Activated T-cell treated with anti-CD3 and anti-CD28 coated beads, Interleukin-2, amount 50 U/mL, for 72 hours (primary cell): ENCODE data around the gene DNASE1. TPM values are rescaled to one million over a fixed set of nuclear protein-coding genes. Genes with fewer than 3 reads are reported as not detected.
A peak's percentile ranks its signal among the peaks of the same experiment; 100 is the strongest.

Experiments
- ATAC-seq, 2 donors: fragments of 150-1000 bp; cut with Tn5 transposase; replicated peaks in 1 of 2; 2 replicates each; pipeline ENCODE4 v1.10.0; 2021; ENCODE audit warnings: moderate library complexity in 2 of 2, mild to moderate bottlenecking in 1 of 2
- DNase-seq, 2 donors: peaks; one replicate each; pipeline ENCODE4 v3.0.0; 2021 to 2022; ENCODE audit warnings: mixed read lengths in 1 of 2
- H3K27ac Mint-ChIP-seq: one replicate; pipeline ENCODE4 v1.8.0; 2022; ENCODE audit warnings: mild to moderate bottlenecking, moderate library complexity, mixed read lengths
- H3K27me3 Mint-ChIP-seq: one replicate; pipeline ENCODE4 v1.8.0; 2022; ENCODE audit warnings: low read depth, mixed read lengths
- H3K36me3 Mint-ChIP-seq, 2 donors: one replicate each; pipeline ENCODE4 v1.8.0; 2022; ENCODE audit warnings: mixed read lengths in 2 of 2, mild to moderate bottlenecking in 1 of 2; ENCODE audit not compliant: insufficient read depth in 2 of 2
- H3K4me1 Mint-ChIP-seq: one replicate; pipeline ENCODE4 v1.8.0; 2022; ENCODE audit warnings: low read depth, mixed read lengths
- H3K4me3 Mint-ChIP-seq, 2 donors: one replicate each; pipeline ENCODE4 v1.8.0; 2022; ENCODE audit warnings: mild to moderate bottlenecking in 2 of 2, mixed read lengths in 2 of 2, moderate library complexity in 2 of 2
- H3K9me3 Mint-ChIP-seq, 2 donors: one replicate each; pipeline ENCODE4 v1.8.0; 2022; ENCODE audit warnings: mixed read lengths in 2 of 2
- total RNA-seq, 2 donors: library from RNA; stranded (reverse); gene quantifications; one replicate each; pipeline ENCODE4 v1.2.3, GENCODE V29; 2022

DNASE1 gene
- total RNA-seq, 2 donors from 2014 or later, result 19.4 to 21.3 TPM

GRCh38 chr16:3681206-3681605 lies 26.7 kb downstream of the DNASE1 start:
- ATAC-seq (no peak), DNase-seq (no peak)
- Mint-ChIP-seq H3K27me3 (no peaks in the 10 kb centered on the region), H3K27ac (no peak overlapping the region), H3K36me3 (peaks cover 0 to 24% of the 10 kb centered on the region in 2 donors), H3K4me1 (no peaks in the 10 kb centered on the region), H3K4me3 (no peak overlapping the region), H3K9me3 (no peaks in the 10 kb centered on the region)

- no peak for ATAC-seq
- H3K36me3 Mint-ChIP-seq, result peaks cover 3 to 14% of the 10 kb centered on the region in 2 donors
Observed at GRCh38 chr16:3687021-3687420, 32.5 kb downstream of the DNASE1 start.

DNA sequence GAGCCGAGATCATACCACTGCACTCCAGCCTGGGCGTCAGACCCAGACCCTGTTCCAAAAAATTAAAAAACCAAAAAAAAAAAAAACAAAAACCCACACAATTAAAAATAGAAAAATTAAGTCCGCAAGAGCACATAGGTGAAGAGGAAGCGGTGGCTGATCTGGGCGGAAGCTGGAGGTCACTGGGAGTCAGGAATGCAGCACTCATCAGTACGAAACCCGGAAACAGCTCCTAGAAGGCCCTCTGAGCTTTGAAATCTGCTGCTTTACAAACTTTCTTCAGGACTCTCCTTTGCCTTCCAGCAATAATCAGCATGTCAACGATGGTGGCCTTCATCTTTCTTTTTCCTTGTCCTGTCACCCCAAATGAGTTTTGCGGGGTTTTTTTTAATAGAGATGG lies 33.3 kb downstream of the DNASE1 start:
- ATAC-seq, result no peak
- peaks cover 13% of the 10 kb centered on the region for H3K4me1 Mint-ChIP-seq
- no peak overlapping the region for H3K4me3 Mint-ChIP-seq
- DNase-seq, result no peak
- H3K27ac Mint-ChIP-seq, result no peak overlapping the region
- H3K27me3 Mint-ChIP-seq, result no peaks in the 10 kb centered on the region
- peaks cover 3 to 14% of the 10 kb centered on the region in 2 donors for H3K36me3 Mint-ChIP-seq
- H3K9me3 Mint-ChIP-seq, result no peaks in the 10 kb centered on the region

More at GRCh38 chr16:3687021-3687420, 32.5 kb downstream of the DNASE1 start:
- DNase-seq, result no peak
- Mint-ChIP-seq H3K9me3 (no peaks in the 10 kb centered on the region), H3K27me3 (no peaks in the 10 kb centered on the region), H3K4me3 (no peak overlapping the region), H3K4me1 (peaks cover 13% of the 10 kb centered on the region), H3K27ac (no peak overlapping the region)

GRCh38 chr16:3689731-3690130 lies 35.2 kb downstream of the DNASE1 start:
- H3K9me3 Mint-ChIP-seq, result no peaks in the 10 kb centered on the region
- H3K36me3 Mint-ChIP-seq, result peaks cover 3 to 8% of the 10 kb centered on the region in 2 donors
- no peak overlapping the region for H3K4me3 Mint-ChIP-seq
- ATAC-seq, result no peak
- no peak for DNase-seq
- H3K4me1 Mint-ChIP-seq, result peaks cover 13% of the 10 kb centered on the region
- no peak overlapping the region for H3K27ac Mint-ChIP-seq
- no peaks in the 10 kb centered on the region for H3K27me3 Mint-ChIP-seq

DNA sequence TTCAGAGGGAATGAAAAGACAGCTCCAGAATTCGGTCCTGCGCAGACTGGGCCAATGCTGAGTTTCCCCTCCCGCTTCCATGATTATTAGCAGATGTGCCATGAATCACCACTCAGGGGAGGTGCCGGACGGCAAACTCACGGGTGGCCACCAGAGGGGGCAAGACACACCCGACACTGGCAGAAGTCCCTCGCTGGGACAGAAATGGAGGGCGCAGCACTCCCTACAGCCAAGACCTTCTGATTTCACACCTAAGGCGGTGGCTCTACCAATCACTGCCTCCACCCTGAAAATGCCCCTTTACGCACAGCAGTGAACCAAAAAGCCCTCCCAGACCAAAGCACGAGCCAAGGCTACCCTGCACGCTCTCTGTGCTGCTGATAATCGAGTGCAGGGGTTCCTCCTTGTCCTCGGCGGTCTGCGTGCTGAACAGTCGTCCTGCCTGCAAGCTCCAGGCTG lies 36.0 kb downstream of the DNASE1 start:
- peak; percentile 81 to 87 for DNase-seq
- Mint-ChIP-seq H3K27me3 (no peaks in the 10 kb centered on the region), H3K4me3 (no peak overlapping the region), H3K36me3 (peaks cover 3 to 10% of the 10 kb centered on the region in 2 donors), H3K27ac (peak overlapping the region; percentile 77), H3K4me1 (peaks cover 17% of the 10 kb centered on the region), H3K9me3 (no peaks in the 10 kb centered on the region)
- peak; percentile 96 to 98 for ATAC-seq

DNA sequence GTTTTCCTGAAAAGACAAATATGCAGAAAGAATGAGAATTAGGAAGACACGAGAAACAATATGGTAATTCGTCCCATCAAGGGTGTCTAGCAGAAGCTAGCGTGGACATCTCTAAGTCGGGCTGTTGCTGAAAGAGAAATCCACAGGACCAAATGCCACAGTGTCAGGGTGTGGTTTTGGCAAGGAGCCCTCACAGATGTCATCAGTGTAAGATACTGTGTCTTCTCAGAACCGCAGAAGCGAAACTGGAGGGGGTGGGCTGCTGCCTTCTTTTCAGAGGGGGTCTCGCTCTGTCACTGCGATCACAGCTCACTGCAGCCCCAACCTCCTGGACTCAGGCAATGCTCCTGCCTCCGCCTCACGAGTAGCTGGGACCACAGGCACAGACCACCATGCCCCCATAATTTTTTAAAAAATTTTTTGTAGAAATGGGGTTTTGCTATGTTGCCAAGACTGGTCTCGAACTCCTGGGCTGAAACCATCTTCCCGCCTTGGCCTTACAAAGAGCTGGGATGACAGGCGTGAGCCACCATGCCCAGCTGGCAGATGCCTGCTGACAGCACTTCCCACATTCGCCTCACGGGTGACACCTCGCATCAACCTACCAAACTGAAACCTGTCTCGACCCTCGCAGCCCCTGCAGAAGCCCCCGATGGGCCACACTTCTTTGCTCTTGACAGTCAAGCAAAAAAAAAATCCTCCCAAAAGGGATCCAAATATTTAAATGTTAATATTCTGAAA lies 36.7 kb downstream of the DNASE1 start:
- H3K9me3 Mint-ChIP-seq, result no peaks in the 10 kb centered on the region
- ATAC-seq (no peak), DNase-seq (no peak)
- H3K27me3 Mint-ChIP-seq, result no peaks in the 10 kb centered on the region
- peaks cover 3 to 6% of the 10 kb centered on the region in 2 donors for H3K36me3 Mint-ChIP-seq
- H3K27ac Mint-ChIP-seq, result peak overlapping the region; percentile 77
- peaks cover 23% of the 10 kb centered on the region for H3K4me1 Mint-ChIP-seq
- no peak overlapping the region for H3K4me3 Mint-ChIP-seq

DNA sequence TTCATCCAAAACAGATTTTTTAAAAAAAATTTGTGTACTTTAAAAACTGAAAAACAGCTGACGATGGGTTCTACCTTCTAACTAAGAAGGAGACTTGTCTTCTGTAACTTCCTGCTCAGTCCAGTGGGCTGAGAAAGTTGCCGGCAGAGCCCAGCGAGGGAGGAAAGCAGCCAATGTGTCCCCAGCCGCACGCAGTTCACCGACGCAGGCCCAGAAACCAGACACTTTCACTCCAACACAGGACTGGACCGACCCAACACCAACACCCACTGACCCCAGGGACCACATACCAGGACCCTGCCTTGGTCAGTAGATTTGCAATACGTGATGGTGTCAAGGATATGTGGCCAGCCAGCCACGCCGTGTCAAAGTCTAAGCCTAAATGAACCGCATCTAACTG lies 37.3 kb downstream of the DNASE1 start:
- Mint-ChIP-seq H3K27ac (no peak overlapping the region), H3K4me3 (no peak overlapping the region), H3K36me3 (peaks cover 3 to 6% of the 10 kb centered on the region in 2 donors), H3K4me1 (peaks cover 23% of the 10 kb centered on the region), H3K27me3 (no peaks in the 10 kb centered on the region), H3K9me3 (no peaks in the 10 kb centered on the region)
- DNase-seq (no peak), ATAC-seq (no peak)

DNA sequence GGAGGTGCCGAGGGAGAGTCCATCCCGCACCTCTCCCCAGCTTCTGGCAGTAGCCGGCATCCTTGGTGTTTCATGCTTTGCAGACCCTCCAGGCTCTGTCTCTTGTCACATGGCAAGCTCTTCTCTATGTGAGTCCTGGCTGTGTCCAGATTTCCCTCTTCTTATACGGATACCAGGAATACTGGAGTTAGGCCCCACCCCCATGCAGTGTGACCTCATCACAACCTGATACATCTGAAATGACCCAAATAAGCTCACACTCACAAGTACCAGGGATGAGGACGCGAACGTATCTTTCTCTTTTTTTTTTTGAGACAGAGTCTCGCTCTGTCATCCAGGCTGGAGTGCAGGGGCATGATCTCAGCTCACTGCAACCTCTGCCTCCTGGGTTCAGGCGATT lies 39.6 kb downstream of the DNASE1 start:
- H3K4me3 Mint-ChIP-seq, result no peak overlapping the region
- DNase-seq (no peak), ATAC-seq (no peak)
- no peaks in the 10 kb centered on the region for H3K27me3 Mint-ChIP-seq
- no peaks in the 10 kb centered on the region for H3K9me3 Mint-ChIP-seq
- no peak overlapping the region for H3K27ac Mint-ChIP-seq
- peaks cover 23% of the 10 kb centered on the region for H3K4me1 Mint-ChIP-seq
- H3K36me3 Mint-ChIP-seq, result peaks cover 0 to 3% of the 10 kb centered on the region in 2 donors

GRCh38 chr16:3695610-3696369 lies 41.3 kb downstream of the DNASE1 start:
- ATAC-seq (no peak), DNase-seq (no peak)
- Mint-ChIP-seq H3K36me3 (peaks cover 0 to 3% of the 10 kb centered on the region in 2 donors), H3K4me1 (peaks cover 22% of the 10 kb centered on the region), H3K27me3 (no peaks in the 10 kb centered on the region), H3K27ac (peak overlapping the region; percentile 22), H3K4me3 (no peak overlapping the region), H3K9me3 (no peaks in the 10 kb centered on the region)

DNA sequence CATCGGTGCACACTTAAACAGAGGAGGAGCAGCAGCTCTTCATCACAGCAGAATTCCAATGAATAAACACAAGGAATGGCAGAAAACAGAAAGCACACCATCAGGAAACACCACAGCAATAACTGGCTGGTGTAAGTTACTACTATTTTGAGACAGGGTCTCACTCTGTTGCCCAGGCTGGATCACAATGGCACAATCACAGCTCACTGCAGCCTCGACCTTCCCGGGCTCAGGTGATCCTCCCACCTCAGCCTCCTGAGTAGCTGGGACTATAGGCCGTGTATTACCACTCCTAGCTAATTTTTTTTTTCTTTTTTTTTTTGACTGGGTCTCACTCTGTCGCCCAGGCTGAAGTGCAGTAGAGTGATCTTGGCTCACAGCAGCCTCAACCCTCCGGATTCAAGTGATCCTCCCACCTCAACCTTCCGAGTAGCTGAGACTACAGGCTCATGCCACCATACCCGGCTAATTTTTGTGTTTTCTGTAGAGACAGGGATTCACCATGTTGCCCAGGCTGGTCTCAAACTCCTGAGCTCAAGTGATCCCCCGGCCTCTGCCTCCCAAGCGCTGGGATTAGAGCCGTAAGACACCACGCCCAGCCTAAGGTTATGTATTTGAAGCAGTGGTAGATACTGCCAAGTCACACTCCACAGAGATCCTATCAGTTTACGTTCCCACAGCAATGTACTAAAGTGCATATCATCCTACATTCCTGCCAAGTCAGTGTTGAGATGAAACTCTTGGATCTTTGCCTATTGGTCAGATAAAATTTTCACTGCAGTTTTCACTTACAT lies 42.1 kb downstream of the DNASE1 start:
- Mint-ChIP-seq H3K4me3 (no peak overlapping the region), H3K9me3 (no peaks in the 10 kb centered on the region), H3K36me3 (peaks cover 0 to 3% of the 10 kb centered on the region in 2 donors), H3K4me1 (peaks cover 21% of the 10 kb centered on the region), H3K27me3 (no peaks in the 10 kb centered on the region), H3K27ac (no peak overlapping the region)
- DNase-seq (no peak), ATAC-seq (no peak)

- no peak for DNase-seq
- Mint-ChIP-seq H3K36me3 (peaks cover 0 to 6% of the 10 kb centered on the region in 2 donors), H3K27me3 (no peaks in the 10 kb centered on the region), H3K4me1 (peaks cover 18% of the 10 kb centered on the region), H3K4me3 (no peak overlapping the region), H3K27ac (no peak overlapping the region), H3K9me3 (no peaks in the 10 kb centered on the region)
- no peak for ATAC-seq
Observed at GRCh38 chr16:3698941-3699340, 44.5 kb downstream of the DNASE1 start.

- Mint-ChIP-seq H3K4me1 (peaks cover 7% of the 10 kb centered on the region), H3K27me3 (no peaks in the 10 kb centered on the region), H3K27ac (no peak overlapping the region), H3K9me3 (no peaks in the 10 kb centered on the region), H3K4me3 (no peak overlapping the region), H3K36me3 (peaks cover 0 to 6% of the 10 kb centered on the region in 2 donors)
- DNase-seq, result no peak
- ATAC-seq, result no peak
Observed at GRCh38 chr16:3701531-3701930, 47.0 kb downstream of the DNASE1 start.

- DNase-seq, result no peak
- Mint-ChIP-seq H3K9me3 (no peaks in the 10 kb centered on the region), H3K4me3 (no peak overlapping the region), H3K4me1 (peaks cover 7% of the 10 kb centered on the region), H3K27me3 (no peaks in the 10 kb centered on the region), H3K36me3 (peaks cover 0 to 6% of the 10 kb centered on the region in 2 donors), H3K27ac (no peak overlapping the region)
- ATAC-seq, result no peak
Observed at GRCh38 chr16:3702082-3702481, 47.6 kb downstream of the DNASE1 start.
